Neural cell (in vitro differentiated cells): Measurements from ENCODE around the gene PRKAG3.

Experiments
- EP300 ChIP-seq: fragments of 450-650 bp; conservative IDR thresholded peaks from 2 replicates; pipeline ENCODE4 v1.6.1; 2014; ENCODE audit warnings: antibody characterized with exemption, mild to moderate bottlenecking, moderate library complexity; ENCODE audit not compliant: poor library complexity, severe bottlenecking
- SMC3 ChIP-seq: fragments of 450-650 bp; conservative IDR thresholded peaks from 2 replicates; pipeline ENCODE4 v1.6.1; 2014; ENCODE audit warnings: antibody characterized with exemption, mild to moderate bottlenecking, moderate library complexity; ENCODE audit not compliant: poor library complexity

- TF ChIP-seq EP300 (no peak), SMC3 (no peak)
Measured at GRCh38 chr2:218821605-218822211, 9.9 kb downstream of the PRKAG3 start.
